Astrocyte of the spinal cord (primary cell): ENCODE results near the gene ZKSCAN3.
A peak's percentile ranks its signal among the peaks of the same experiment; 100 is the strongest.

ENCODE experiments used
- DNase-seq: peaks from one replicate; pipeline ENCODE4 v3.0.0; 2011; ENCODE audit warnings: low read depth, low spot score
- H3K4me3 ChIP-seq: 2 replicates; pipeline ENCODE4 v1.5.1; 2011; ENCODE audit warnings: low read depth, mild to moderate bottlenecking, low read length, moderate library complexity
- CTCF ChIP-seq: IDR thresholded peaks from 2 replicates; pipeline ENCODE4 v1.5.1; 2012; ENCODE audit warnings: low read depth, mild to moderate bottlenecking, low read length, inconsistent platforms
- in situ Hi-C: cut with HindIII; loops from 2 replicates; pipeline ENCODE4 v1.10.0; 2017; ENCODE audit warnings: low sequenced_read_pairs

Gene ZKSCAN3

DNA sequence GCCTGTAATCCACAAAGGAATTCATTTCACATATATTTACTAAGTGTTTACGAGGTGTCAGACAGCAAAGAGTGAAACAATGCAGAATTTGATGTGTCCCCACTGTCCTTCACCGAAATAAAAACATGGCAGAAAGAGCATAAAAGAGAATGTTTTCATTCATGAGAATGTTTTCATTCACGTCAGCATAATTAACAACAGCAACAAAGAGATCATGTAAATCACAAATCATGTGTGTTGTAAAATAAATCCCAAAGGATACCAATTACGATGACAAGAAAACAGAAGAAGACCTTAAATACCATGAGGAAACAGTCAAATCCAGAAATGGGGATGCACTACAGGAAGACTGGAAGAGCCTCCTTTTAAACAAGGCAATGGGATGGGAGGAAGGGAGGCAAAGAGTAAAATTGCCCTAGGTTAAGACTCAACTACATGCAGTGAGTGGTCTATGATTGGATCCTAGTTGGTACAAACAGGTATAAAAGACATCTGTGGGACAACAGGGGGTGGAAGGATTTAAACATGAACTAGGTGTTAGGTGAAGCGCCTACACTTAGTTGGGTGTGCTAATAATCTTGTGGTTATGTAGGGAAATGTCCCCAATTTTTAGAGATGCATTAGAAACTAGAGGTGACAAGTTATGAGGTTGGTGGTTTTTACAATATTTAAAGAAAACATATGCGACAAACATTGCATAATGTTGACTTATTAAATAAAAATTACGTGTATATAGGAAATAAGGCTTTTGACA, 15.3 kb upstream of the ZKSCAN3 start:
- in situ Hi-C loops: no loop called here
- no peak for DNase-seq
- H3K4me3 ChIP-seq: no peak overlapping the region
- TF ChIP-seq CTCF: no peak

DNA sequence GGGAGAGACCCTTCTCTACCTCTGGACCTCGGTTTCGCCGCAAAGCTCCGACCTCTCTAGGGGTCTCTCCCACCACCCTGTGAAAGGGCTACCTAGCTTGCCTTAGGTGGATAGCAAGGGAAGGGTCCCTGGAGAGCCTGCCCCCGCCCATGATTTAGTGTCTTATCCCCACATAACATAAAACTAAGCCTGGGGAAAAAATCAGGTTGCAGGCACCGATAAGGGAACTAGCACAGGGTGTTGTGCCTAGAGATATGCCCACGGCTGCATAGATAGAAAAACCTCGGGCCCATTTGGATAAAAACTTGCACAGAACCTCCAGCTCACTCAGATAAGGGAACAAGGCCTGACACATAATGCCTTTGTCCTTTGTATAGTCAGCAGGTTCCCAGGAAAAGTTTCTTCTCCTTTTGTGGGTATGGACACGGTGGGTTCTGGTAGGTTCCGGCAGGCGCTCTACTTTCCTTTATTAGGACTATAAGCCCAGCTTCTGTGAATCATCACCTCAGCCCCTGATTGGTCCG, 14.6 kb upstream of the ZKSCAN3 start:
- in situ Hi-C loops: no loop called here
- peak overlapping the region; percentile 71 for H3K4me3 ChIP-seq
- DNase-seq: no peak
- no peak for TF ChIP-seq CTCF

DNA sequence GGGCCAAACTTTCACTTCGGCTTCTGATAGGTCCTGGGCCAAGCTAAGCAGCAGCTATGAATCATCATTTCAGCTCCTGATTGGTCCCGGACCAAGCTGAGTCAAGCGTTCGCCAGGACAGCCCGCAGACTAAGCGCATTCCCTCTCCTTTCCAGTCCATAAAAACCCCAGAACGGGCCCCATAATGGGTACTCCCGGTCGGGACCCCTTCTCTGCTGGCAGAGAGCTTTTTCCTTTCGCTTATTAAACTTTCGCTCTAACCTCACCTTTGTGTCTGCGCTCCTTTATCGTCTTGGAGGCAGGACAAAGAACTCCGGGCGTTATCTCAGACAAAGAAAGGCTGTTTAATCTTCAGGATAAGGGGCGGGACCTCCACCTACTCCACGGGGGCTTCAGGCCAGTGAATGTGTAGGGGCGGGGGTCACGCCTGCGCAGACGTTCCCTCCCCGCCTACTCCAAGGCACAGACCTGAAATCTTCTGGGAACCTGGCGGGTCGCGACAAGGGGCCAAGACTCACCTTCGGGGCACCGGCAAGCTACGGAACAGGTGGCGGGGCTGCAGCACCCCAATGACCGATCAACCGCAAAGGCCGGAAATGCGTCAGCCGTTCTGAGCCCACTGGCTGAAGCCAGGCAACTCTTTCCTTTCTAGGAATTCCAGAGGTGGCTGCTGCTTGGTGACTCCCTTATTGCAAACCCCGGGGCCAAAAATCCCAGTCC, 14.0 kb upstream of the ZKSCAN3 start, which contains the start of gene ZSCAN31:
Gene ZSCAN31 (minus strand): TSS at position 585 of the 720 bp plus-strand sequence. CDS start 6,465 bp downstream, outside the sequence.
- H3K4me3 ChIP-seq: peak within 1 kb of the TSS; percentile 71
- TF ChIP-seq CTCF: no peak
- peak; percentile 99 for DNase-seq
- in situ Hi-C loops: no loop called here

DNA sequence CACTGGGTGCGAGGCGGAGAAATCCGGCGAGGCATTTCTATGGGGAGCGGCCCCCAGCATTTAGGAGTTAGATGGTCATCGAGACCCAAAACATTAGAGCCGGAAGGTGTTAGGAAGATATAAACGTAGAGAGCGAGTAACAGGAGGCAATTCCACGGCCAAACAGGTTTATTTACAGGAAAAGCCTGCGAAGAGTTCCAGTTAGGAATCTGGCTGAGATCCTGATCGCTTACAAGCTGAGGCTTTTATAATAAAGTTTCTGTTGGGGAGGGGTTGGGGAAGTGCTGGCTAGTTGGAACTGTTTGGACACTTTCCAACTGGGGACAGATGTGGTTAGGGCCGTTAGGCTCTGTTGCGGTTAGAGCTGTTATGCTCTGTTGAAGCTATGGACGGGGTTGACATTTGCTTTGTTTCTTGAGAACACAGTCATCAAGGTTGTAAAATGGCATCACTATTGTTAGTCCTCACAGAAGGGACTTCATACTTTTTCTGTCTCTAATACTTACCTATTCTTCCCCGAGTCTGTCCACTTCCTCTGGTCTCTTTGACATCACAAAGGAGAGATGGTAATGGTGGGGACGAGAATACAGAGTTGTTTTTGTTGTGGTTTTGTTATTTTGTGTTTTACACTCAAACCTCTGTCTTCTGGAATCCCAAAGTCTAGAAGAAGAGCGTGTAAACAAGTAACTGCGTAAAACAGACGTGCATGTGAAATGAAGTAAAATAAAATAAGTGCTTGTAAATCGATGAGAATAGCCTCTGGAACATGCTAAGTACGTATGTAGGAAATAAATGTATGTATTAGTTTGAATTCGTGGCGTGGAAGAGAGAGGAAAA, 13.2 kb upstream of the ZKSCAN3 start:
- H3K4me3 ChIP-seq: peak overlapping the region; percentile 71
- in situ Hi-C loops: no loop called here
- peak; percentile 51 for DNase-seq
- no peak for TF ChIP-seq CTCF

GRCh38 chr6:28337121-28337520, 12.6 kb upstream of the ZKSCAN3 start:
- TF ChIP-seq CTCF: no peak
- peak overlapping the region; percentile 71 for H3K4me3 ChIP-seq
- DNase-seq: no peak
- in situ Hi-C loops: no loop called here

GRCh38 chr6:28340310-28341095, 9.2 kb upstream of the ZKSCAN3 start:
- no peak overlapping the region for H3K4me3 ChIP-seq
- no peak for DNase-seq
- in situ Hi-C loops: no loop called here
- no peak for TF ChIP-seq CTCF
